Measurements from ENCODE around the gene PUDP.

The PUDP gene

DNA sequence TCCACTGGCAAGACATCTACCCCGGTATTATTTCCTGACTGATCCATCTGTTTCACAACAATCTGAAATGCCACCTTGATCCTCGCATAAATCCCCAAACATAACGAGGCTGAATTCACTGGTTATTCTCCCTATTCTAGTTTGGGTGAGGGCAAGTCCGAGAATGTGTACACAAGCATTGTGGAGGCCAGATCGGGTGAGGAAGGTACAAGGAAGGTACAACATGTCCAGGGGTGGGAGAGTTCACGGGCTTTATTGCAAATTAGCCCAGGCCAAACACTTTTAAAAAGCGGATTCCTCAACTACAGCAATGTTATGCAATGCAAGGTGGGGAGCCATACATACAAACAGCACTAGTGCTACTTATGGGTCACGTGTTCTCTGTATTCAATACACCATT is 82.5 kb downstream of the PUDP start:
- TF ChIP-seq, protein P1, sequence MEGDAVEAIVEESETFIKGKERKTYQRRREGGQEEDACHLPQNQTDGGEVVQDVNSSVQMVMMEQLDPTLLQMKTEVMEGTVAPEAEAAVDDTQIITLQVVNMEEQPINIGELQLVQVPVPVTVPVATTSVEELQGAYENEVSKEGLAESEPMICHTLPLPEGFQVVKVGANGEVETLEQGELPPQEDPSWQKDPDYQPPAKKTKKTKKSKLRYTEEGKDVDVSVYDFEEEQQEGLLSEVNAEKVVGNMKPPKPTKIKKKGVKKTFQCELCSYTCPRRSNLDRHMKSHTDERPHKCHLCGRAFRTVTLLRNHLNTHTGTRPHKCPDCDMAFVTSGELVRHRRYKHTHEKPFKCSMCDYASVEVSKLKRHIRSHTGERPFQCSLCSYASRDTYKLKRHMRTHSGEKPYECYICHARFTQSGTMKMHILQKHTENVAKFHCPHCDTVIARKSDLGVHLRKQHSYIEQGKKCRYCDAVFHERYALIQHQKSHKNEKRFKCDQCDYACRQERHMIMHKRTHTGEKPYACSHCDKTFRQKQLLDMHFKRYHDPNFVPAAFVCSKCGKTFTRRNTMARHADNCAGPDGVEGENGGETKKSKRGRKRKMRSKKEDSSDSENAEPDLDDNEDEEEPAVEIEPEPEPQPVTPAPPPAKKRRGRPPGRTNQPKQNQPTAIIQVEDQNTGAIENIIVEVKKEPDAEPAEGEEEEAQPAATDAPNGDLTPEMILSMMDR (IDR thresholded peaks at IDR 0.05; ENCODE audit: low read depth, low read length), result no peak

DNA sequence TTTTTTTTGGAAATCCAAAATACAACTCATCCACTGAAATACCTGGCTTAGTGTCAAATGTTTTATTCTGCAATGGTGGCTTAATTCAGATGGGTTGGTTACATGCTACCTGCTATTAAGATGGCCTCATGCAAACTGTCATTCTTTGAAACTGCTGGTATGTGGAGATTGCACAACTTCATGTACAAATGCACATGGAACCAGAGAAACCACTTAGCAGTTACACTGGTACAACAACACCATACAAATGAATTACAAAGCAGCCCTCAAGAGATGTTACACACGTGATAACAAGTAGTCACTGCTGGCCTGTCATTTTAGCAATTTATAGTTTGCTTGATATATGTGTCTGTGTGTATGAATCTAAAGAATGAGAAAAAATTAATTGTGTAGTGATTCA is 85.0 kb downstream of the PUDP start:
- no peak overlapping the region for H3K4me3 ChIP-seq (ENCODE audit: low read depth, low read length)
- TF ChIP-seq, protein P1 (IDR thresholded peaks at IDR 0.05; ENCODE audit: low read depth, low read length), result no peak

More for the DNA sequence above, 82.5 kb downstream of the PUDP start:
- no peak overlapping the region for H3K4me3 ChIP-seq (ENCODE audit: low read depth, low read length)

DNA sequence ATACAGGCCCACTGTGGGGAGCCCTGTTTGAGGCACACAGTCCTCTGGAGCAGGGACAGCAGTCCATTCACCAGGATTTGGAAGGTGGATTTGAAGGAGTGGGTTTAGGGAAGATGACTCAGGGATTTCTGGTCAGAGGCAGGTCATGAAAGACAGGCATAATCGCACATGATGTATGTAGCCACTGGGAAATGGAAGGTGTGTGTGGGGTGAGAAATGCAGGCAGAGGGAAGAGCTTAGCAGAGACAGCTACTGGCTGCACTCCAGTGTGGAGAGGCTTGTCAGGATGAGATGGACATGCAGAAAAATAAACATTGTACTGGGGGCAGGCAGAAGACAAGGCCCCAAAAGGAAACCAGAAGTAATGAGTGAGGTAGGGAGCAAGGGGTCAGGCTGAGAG is 85.7 kb downstream of the PUDP start:
- TF ChIP-seq, protein P1 (IDR thresholded peaks at IDR 0.05; ENCODE audit: low read depth, low read length), result no peak
- no peak overlapping the region for H3K4me3 ChIP-seq (ENCODE audit: low read depth, low read length)

DNA sequence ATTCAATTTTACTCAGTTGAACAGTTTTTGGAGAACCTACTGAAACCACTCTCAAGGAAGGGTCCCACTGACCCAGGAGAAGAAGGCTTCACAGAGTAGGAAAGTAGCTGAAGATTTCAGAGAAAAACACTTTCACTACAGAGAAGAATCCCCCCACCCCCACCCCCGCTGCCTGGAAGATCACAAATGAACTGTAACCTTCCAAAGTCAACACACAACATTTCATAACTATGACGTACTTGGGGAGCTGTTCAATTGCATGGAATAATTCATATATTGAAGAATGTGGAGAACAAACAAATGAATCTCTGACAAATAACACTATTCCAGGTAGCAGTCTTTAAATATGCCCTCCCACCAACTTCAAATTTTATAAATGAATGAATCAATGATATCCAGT is 86.5 kb downstream of the PUDP start:
- no peak overlapping the region for H3K4me3 ChIP-seq (ENCODE audit: low read depth, low read length)
- TF ChIP-seq, protein P1 (IDR thresholded peaks at IDR 0.05; ENCODE audit: low read depth, low read length), result no peak

DNA sequence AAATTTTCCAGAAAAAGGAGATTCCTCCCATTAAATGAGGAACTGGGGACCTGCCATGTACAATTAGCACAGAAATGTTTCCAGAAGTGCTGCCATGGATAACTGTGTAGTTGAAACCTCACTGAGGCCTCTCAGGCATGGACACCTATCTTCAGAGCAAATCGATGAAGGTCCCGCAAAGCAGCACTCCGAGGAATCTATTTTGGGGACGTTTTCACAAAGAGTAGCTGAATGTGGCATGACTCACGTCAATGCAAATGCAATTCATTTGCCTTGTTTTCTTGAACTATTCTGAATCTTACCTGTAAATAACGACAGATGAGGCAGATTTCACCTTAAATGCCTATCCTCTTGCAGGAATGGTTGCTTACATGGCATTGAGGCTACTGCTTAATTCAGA is 87.5 kb downstream of the PUDP start:
- TF ChIP-seq, protein P1 (IDR thresholded peaks at IDR 0.05; ENCODE audit: low read depth, low read length), result no peak
- H3K4me3 ChIP-seq (ENCODE audit: low read depth, low read length), result no peak overlapping the region

DNA sequence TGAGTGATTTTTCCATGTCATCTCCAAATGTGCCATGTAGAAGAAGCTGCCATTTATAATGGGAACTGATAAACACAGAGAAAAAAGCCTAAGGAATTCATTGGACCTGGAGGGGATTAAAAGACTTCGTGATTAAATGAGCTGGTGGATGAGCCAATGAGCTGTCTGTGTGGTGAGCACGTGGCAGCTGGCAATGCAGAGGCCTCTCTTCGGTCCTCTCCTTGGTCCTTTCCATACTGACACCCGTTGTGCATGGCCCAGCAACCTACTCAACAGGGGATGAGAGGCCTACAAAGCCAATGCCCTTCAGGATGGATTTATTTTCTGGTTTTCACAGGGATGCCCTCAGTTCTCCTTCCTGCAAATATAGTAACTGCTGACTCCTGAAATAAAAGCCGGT is 88.1 kb downstream of the PUDP start:
- TF ChIP-seq, protein P1 (IDR thresholded peaks at IDR 0.05; ENCODE audit: low read depth, low read length), result no peak
- no peak overlapping the region for H3K4me3 ChIP-seq (ENCODE audit: low read depth, low read length)

DNA sequence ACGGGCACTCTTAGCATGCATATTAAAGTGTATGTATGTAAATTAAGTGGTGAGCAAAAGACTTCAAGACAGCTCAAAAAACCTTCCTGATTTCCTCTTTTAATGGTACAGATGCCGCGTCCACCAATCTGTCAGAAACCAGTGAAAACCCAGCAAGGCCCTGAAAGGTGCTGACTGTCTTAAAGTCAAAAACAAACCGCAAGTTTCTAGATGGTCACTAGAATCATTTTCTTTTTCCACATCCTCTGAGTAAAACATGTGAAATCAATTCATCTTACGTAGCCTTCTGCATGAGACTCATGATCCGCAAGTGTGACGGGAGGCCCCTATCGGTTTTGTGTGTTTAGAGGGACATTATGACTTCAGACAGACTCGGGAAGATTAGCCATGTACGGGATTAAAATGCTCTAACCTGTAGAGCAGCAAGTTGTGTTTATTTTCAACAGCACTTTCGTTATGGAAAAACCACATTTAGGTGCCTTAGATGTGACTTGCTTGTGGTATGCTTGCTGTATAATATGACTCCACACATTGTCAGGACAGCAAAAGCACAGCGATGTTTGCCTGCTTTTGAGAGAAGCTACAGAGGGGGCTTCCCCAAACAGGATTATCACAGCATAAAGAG is 88.6 kb downstream of the PUDP start:
- no peak overlapping the region for H3K4me3 ChIP-seq (ENCODE audit: low read depth, low read length)
- TF ChIP-seq, protein P1 (IDR thresholded peaks at IDR 0.05; ENCODE audit: low read depth, low read length), result no peak

Data from WI38 (cell line).